Fibroblast of the aortic adventitia (primary cell): Measurements from ENCODE around the gene ART4. TPM values are rescaled to one million over a fixed set of nuclear protein-coding genes. Genes with fewer than 3 reads are reported as not detected.

Experiments
- DNase-seq: peaks from one replicate; pipeline ENCODE4 v3.0.0-alpha.2; 2010; ENCODE audit warnings: low read depth
- H3K4me3 ChIP-seq: 2 replicates; pipeline ENCODE4 v1.5.1; 2011; ENCODE audit warnings: low read depth, mild to moderate bottlenecking, control low read depth, low read length, moderate library complexity
- CTCF ChIP-seq: IDR thresholded peaks from 2 replicates; pipeline ENCODE4 v1.5.1; 2011; ENCODE audit warnings: mild to moderate bottlenecking, low read length, control low read depth, inconsistent platforms; ENCODE audit not compliant: insufficient read depth
- total RNA-seq: library from RNA; depleted of rRNA; stranded (reverse); fragments of >200 nt; gene quantifications from 2 replicates; pipeline ENCODE4 v1.2.3, GENCODE V29; 2012; ENCODE audit warnings: low replicate concordance

The ART4 gene
- total RNA-seq, 1 donor: 0.36 TPM

DNA sequence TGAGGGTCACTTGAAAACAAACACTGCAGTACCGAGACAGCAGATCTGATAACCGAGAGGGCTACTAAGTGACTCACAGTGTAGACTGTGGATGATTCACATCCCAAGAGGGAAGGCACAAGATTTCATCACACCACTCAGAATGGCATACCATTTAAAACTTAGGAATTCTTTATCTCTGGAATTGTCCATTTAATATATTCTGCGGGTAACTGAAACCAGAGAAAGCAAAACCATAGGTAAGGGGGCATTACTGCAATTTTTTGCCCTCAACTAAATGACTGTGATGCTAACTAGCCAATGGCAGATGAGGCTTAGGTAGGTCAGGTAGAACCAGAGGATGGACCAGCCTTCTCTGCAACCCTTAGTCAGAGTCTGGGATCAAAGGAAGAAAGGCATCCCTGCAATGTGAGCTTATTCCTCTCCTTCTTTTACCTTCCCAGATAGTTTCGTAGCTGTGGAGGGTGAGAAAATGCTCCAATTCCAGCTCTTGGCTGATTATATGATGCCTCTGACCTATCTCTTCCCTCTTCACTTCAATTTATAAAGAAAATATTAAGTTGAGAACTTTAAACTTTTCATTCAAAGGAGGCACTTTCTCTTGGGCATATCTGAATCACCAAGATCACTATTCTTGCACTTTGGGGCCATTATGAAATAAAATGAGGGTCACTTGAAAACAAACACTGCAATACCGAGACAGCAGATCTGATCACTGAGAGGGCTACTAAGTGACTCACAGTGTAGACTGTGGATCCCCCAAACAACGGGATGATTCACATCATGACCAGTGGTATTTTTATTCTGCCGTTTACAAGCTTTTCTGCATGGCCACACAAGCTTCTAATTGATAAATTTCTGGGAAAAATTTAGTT is 6.8 kb downstream of the ART4 start:
- peak; percentile 91 for DNase-seq
- peak overlapping the region; percentile 22 for H3K4me3 ChIP-seq
- TF ChIP-seq CTCF: no peak

- no peak for TF ChIP-seq CTCF
- no peak overlapping the region for H3K4me3 ChIP-seq
- no peak for DNase-seq
Measured at GRCh38 chr12:14834509-14834908, 8.8 kb downstream of the ART4 start.

- TF ChIP-seq CTCF: no peak
- no peak overlapping the region for H3K4me3 ChIP-seq
- no peak for DNase-seq
Measured at GRCh38 chr12:14833952-14834351, 9.4 kb downstream of the ART4 start.

GRCh38 chr12:14833336-14833735 is 10.0 kb downstream of the ART4 start:
- H3K4me3 ChIP-seq: no peak overlapping the region
- DNase-seq: no peak
- TF ChIP-seq CTCF: no peak

GRCh38 chr12:14828892-14829291 is 14.4 kb downstream of the ART4 start:
- DNase-seq: no peak
- no peak for TF ChIP-seq CTCF
- H3K4me3 ChIP-seq: no peak overlapping the region

DNA sequence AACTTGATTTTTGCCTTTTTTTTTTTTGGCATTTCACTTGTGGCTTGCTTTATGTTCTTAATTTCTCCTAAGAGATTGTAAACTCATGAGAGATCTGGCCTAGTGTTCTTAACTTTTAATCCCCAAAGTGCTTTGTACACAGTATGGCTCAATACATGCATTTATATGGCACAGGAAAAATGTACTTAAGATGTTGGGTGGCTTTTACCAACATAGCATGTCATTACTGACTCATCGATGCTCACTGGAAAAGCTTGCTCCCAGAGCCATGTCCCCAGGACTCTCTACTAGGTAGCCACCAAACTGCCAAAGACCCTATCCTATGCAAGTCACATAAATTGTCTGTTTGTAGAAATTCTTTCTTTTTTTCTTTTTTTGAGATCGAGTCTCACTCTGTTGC is 16.3 kb downstream of the ART4 start:
- DNase-seq: no peak
- TF ChIP-seq CTCF: no peak
- H3K4me3 ChIP-seq: no peak overlapping the region

DNA sequence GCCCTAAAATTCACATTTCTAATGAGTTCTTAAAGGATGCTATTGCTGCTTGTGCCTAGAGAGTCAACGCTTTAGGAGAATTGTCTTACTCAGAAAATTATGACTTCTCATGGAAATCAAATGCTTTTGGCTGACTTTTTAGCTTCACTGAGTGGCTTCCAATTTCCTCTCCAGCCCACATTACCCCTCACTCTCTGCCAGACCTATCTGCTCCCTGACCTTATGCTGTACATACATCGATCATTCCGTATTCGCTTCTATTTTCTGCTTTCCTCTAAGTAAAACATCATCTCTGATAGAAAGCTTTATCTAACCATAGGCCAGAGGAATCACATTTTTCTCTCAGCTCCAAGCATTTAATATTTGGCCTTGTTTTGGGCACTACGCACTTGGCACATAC is 16.8 kb downstream of the ART4 start:
- TF ChIP-seq CTCF: no peak
- peak; percentile 39 for DNase-seq
- no peak overlapping the region for H3K4me3 ChIP-seq
